Nephron progenitor cell (in vitro differentiated cells): ENCODE measurements around the gene PCDH10.
"Not testable (repeated sequence)": the region's sequence is repeated elsewhere in the genome, so short reads cannot be mapped to it uniquely, and the experiment has no call there.

Experiments used
- DNase-seq: peaks from one replicate; pipeline ENCODE4 v3.0.0; 2021
- H3K27ac Mint-ChIP-seq: 2 replicates; pipeline ENCODE4 v1.8.0; 2021; ENCODE audit warnings: mild to moderate bottlenecking, moderate library complexity, mixed read lengths
- H3K27me3 Mint-ChIP-seq: 2 replicates; pipeline ENCODE4 v1.8.0; 2021; ENCODE audit warnings: mild to moderate bottlenecking, low read depth, mixed read lengths; ENCODE audit not compliant: poor library complexity
- H3K36me3 Mint-ChIP-seq: 2 replicates; pipeline ENCODE4 v1.8.0; 2021; ENCODE audit warnings: low read depth, mixed read lengths
- H3K4me1 Mint-ChIP-seq: 2 replicates; pipeline ENCODE4 v1.8.0; 2021; ENCODE audit warnings: mixed read lengths
- H3K4me3 Mint-ChIP-seq: 2 replicates; pipeline ENCODE4 v1.8.0; 2021; ENCODE audit warnings: mild to moderate bottlenecking, moderate library complexity, mixed read lengths
- H3K9me3 Mint-ChIP-seq: 2 replicates; pipeline ENCODE4 v1.8.0; 2021; ENCODE audit warnings: mild to moderate bottlenecking, moderate library complexity, mixed read lengths
- CTCF ChIP-seq: fragments of 200-600 bp; sonication (generic); IDR thresholded peaks from 2 replicates; pipeline ENCODE4 v1.5.0; 2021; ENCODE audit warnings: antibody characterized with exemption

PCDH10 gene

GRCh38 chr4:133233922-133234321 lies 84.8 kb downstream of the PCDH10 start:
- no peak for DNase-seq
- Mint-ChIP-seq H3K4me1 (no peaks in the 10 kb centered on the region), H3K4me3 (no peak overlapping the region), H3K36me3 (no peaks in the 10 kb centered on the region), H3K27ac (no peak overlapping the region), H3K27me3 (no peaks in the 10 kb centered on the region), H3K9me3 (peaks cover 4% of the 10 kb centered on the region)
- TF ChIP-seq CTCF: no peak

- H3K36me3 Mint-ChIP-seq, H3K27ac Mint-ChIP-seq, H3K4me3 Mint-ChIP-seq, DNase-seq, H3K27me3 Mint-ChIP-seq, H3K4me1 Mint-ChIP-seq, H3K9me3 Mint-ChIP-seq: not testable (repeated sequence)
These were observed 91.4 kb downstream of the PCDH10 start for GRCh38 chr4:133240451-133240850.
